Adrenal gland (tissue), 12 donors: ENCODE measurements around the gene NCDN. TPM values are rescaled to one million over a fixed set of nuclear protein-coding genes. Genes with fewer than 3 reads are reported as not detected.
A peak's percentile ranks its signal among the peaks of the same experiment; 100 is the strongest.

ENCODE experiments used
- DNase-seq, 7 donors: peaks; one replicate each; pipeline ENCODE4 v3.0.0-alpha.2; 2019 to 2020
- H3K27ac ChIP-seq, 5 donors: fragments of 200-600 bp; sonication (generic) in 4 of 5; 1 replicate in 3 of 5; 2 replicates in 2 of 5; pipeline versions ENCODE4 v1.5.1 to v1.8.0; 2016 to 2020; ENCODE audit warnings: mild to moderate bottlenecking in 1 of 5
- H3K27me3 ChIP-seq: fragments of 200-600 bp; 2 replicates; pipeline ENCODE4 v1.8.0; 2021
- H3K36me3 ChIP-seq, 2 donors: fragments of 200-600 bp; replicated peaks in 1 of 2; 1 replicate in 1 of 2; 2 replicates in 1 of 2; pipeline versions ENCODE4 v1.5.1 to v1.8.0; 2018 to 2022
- H3K4me1 ChIP-seq, 2 donors: fragments of 200-600 bp; replicated peaks in 1 of 2; 1 replicate in 1 of 2; 2 replicates in 1 of 2; pipeline versions ENCODE4 v1.5.1 to v1.8.0; 2018 to 2021
- H3K4me3 ChIP-seq, 4 donors: fragments of 200-600 bp; sonication (generic) in 3 of 4; one replicate each; pipeline ENCODE4 v1.5.1; 2016 to 2018
- H3K9me3 ChIP-seq, 3 donors: fragments of 200-600 bp; sonication (generic) in 1 of 3; replicated peaks in 1 of 3; 1 replicate in 2 of 3; 2 replicates in 1 of 3; pipeline versions ENCODE4 v1.5.1 to v1.8.0; 2016 to 2021
- POLR2A ChIP-seq, 2 donors: fragments of 450-650 bp; IDR thresholded peaks; one replicate each; pipeline ENCODE4 v1.6.1; 2017; ENCODE audit warnings: antibody characterized with exemption in 2 of 2, mild to moderate bottlenecking in 2 of 2, moderate library complexity in 1 of 2
- WGBS, 4 donors: extraction: QIAGEN DNeasy Blood & Tissue Kit in 2 of 4; methylation state at CpG; one replicate each; pipeline versions ENCODE4 v1.1.5 to v1.1.7; 2013 to 2017; 5-methylcytosine and 5-hydroxymethylcytosine counted together
- intact Hi-C, 2 donors: fragments of 100-400 bp; cut with DNase I; formaldehyde crosslinking; loops; one replicate each; pipeline versions ENCODE4 v1.14.1 to v1.15.0; 2022 to 2023
- polyA plus RNA-seq, 3 donors: library from polyadenylated mRNA; stranded (reverse); fragments of 200-250 nt in 2 of 3; fragments of 350-450 nt in 1 of 3; fragmentation: Illumina TruSeq in 1 of 3; extraction: RNeasy Lipid Tissue Mini Kit (QIAGEN cat#74804) in 1 of 3; gene quantifications; one replicate each; pipeline ENCODE4 v1.2.3, GENCODE V29; 2013 to 2014
- total RNA-seq, 9 donors: library from RNA; depleted of rRNA in 4 of 9; stranded (reverse); fragments of >200 nt in 4 of 9; fragments of 120-200 nt in 1 of 9; fragmentation: NEBNext Ultra II Directional in 1 of 9; extraction: Animal tissue kit (Norgen Biotek cat#: 25700) in 1 of 9; gene quantifications; one replicate each; pipeline versions ENCODE4 v1.1.0 to v1.2.4, GENCODE V29; 2013 to 2023
- TF ChIP-seq, protein P1 (sequence below), 6 experiments: fragments of 450-650 bp in 4 of 6; fragments of 200-600 bp in 2 of 6; sonication (generic) in 1 of 6; IDR thresholded peaks; 1 replicate in 5 of 6; 2 replicates in 1 of 6; pipeline versions ENCODE4 v1.5.1 to v1.8.0; 2016 to 2021; ENCODE audit warnings: antibody characterized with exemption in 6 of 6, mild to moderate bottlenecking in 2 of 6, moderate library complexity in 1 of 6
- donor health status: healthy with polysubstance abuse.
- donor health status: Bipolar disorder and iron deficiency.
- donor health status: DM: yes; HTN: yes; CAD: no.
- donor health status: DM: no; HTN: no; CAD: no.
- donor health status: DM: no; HTN: no; CAD: no.
- donor health status: DM: yes; HTN: yes; CAD: no.

The NCDN gene
- total and polyA plus RNA-seq, 12 donors, result 12.0 to 49.3 (median 38.7) TPM

DNA sequence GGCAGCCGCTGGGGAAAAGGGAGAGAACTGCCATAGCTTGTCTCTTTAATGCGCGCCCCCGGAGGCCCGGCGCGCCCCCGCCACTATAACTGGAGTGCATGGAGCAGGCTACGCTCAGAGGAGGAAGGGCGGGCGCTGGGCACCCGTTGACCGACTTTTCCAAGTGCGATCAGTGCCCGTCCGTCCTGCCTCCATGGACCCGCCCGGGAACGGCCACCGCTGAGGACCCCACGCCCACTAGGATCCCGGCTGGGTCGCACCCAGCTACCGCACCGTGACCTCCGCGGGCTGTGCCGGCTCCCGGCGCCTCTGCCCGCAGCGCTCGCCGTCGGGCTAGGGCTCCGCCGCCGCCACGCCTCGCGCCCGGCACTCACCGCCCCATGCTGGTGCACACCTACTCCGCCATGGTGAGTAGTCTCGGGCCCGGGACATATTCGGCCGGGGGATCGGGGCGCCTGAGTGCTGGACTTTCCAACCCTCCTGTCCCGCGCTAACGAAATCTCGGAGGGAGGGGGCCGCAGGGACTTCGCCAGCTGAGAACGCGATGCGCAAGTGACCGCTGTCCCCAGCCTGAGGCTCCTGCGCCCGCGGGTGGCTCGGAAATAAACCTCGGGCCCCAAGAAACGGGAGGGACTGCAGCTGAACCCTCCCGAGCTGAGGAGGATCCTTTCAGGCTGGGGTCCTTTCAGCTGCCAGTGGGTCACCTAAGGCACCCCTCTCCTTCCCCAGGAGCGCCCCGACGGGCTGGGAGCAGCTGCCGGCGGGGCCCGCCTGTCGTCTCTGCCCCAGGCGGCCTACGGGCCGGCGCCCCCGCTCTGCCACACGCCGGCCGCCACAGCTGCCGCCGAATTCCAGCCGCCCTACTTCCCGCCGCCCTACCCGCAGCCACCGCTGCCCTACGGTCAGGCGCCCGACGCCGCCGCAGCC, 15.9 kb downstream of the NCDN start, which contains the start of gene TFAP2E:
TSS of gene TFAP2E (plus strand) at position 117 of the 927 bp plus-strand sequence. CDS start at position 381, 264 bp downstream.
- WGBS, 4 donors, result 0 to 17% (median 15%) methylated on average over 27 to 94 of the region's 95 CpGs
- TF ChIP-seq POLR2A (IDR thresholded peaks at IDR 0.05), result no peak
- TF ChIP-seq, protein P1, sequence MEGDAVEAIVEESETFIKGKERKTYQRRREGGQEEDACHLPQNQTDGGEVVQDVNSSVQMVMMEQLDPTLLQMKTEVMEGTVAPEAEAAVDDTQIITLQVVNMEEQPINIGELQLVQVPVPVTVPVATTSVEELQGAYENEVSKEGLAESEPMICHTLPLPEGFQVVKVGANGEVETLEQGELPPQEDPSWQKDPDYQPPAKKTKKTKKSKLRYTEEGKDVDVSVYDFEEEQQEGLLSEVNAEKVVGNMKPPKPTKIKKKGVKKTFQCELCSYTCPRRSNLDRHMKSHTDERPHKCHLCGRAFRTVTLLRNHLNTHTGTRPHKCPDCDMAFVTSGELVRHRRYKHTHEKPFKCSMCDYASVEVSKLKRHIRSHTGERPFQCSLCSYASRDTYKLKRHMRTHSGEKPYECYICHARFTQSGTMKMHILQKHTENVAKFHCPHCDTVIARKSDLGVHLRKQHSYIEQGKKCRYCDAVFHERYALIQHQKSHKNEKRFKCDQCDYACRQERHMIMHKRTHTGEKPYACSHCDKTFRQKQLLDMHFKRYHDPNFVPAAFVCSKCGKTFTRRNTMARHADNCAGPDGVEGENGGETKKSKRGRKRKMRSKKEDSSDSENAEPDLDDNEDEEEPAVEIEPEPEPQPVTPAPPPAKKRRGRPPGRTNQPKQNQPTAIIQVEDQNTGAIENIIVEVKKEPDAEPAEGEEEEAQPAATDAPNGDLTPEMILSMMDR (IDR thresholded peaks at IDR 0.05), result peak in 1 of 6 experiments; percentile 3
- intact Hi-C loops, result loop anchor here in 1 of 2 donors (5.0 kb wide), 1 partner anchor 204 kb away; no protein-coding TSS in a partner anchor
- Histone ChIP-seq H3K4me3 (peak within 1 kb of the TSS in 1 of 4 donors; percentile 62), H3K36me3 (no peaks in the 10 kb centered on the region), H3K9me3 (no peaks in the 10 kb centered on the region), H3K27me3 (peaks cover 31% of the 10 kb centered on the region), H3K4me1 (peaks cover 6 to 31% of the 10 kb centered on the region in 2 donors), H3K27ac (no peak within 1 kb of the TSS)
- peak in 3 of 7 donors; percentile 43 to 51 (median 45) for DNase-seq

DNA sequence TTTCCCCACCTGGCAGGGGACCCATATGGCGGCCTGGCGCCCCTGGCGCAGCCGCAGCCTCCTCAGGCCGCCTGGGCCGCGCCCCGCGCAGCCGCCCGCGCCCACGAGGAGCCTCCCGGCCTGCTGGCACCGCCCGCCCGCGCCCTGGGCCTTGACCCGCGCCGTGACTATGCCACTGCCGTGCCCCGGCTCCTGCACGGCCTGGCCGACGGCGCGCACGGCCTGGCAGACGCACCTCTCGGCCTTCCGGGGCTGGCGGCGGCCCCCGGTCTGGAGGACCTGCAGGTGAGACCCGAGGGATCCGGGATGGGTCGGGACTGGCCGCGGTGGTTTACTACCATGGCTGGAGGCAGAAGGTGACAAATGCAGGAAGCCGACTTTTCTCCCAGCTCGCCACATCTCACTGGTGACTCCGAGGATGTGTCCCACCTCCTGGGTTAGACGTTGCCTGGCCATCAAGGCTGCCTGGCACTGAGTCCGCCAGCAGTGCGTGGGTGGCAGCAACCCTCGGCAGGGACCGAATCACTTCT, 16.6 kb downstream of the NCDN start:
- 57 to 73% (median 64%) methylated on average over 10 to 48 of the region's 48 CpGs; no CpG with 5 or more reads in 1 of the 4 donors for WGBS, 4 donors
- Histone ChIP-seq H3K4me3 (no peak overlapping the region), H3K4me1 (peaks cover 6 to 28% of the 10 kb centered on the region in 2 donors), H3K27me3 (peaks cover 31% of the 10 kb centered on the region), H3K9me3 (no peaks in the 10 kb centered on the region), H3K27ac (no peak overlapping the region), H3K36me3 (no peaks in the 10 kb centered on the region)
- intact Hi-C loops, result loop anchor here in 1 of 2 donors (5.0 kb wide), 1 partner anchor 203 kb away; no protein-coding TSS in a partner anchor
- DNase-seq, result no peak
- no peak for TF ChIP-seq POLR2A (IDR thresholded peaks at IDR 0.05)
- TF ChIP-seq, protein P1 (IDR thresholded peaks at IDR 0.05), result no peak

DNA sequence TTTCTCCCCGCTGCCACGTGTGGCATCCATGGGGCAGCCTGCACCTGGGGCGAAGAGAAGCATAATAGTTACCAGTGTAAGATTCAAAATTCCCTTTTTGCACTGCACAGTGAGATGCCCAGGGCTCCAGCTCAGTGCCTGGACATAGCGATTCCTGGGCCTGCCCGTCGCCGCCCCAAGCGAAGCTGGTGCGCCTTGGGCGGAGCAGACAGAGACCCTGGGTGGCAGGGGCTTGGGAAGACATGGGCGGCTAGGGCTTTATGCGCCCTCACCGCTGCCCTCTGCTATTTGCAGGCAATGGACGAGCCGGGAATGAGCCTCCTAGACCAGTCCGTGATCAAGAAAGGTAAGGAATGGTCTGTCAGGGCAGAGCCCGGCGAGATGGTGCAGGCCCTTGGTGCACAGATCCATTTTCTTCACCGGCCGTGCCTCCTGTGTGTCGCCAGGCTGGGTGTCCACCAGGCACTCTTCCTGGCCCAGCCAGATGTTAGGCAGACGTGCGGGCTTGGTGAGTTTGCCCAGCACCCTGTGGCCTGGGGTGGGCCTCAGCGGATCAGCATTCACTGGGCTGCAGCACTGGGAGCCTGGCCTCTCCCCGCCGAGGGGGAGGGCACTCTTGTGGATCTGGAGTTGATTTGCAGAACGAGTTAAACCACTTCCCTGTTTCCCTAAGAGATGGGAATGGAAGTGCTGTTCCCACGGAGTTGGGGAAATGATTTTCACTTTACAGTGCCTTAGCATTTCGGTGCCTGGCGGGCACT, 17.2 kb downstream of the NCDN start:
- Histone ChIP-seq H3K4me1 (peaks cover 6 to 21% of the 10 kb centered on the region in 2 donors), H3K27ac (no peak overlapping the region), H3K27me3 (peaks cover 31% of the 10 kb centered on the region), H3K36me3 (no peaks in the 10 kb centered on the region), H3K9me3 (no peaks in the 10 kb centered on the region), H3K4me3 (no peak overlapping the region)
- 83 to 90% (median 90%) methylated on average over 16 to 30 of the region's 30 CpGs for WGBS, 4 donors
- no peak for TF ChIP-seq POLR2A (IDR thresholded peaks at IDR 0.05)
- TF ChIP-seq, protein P1 (IDR thresholded peaks at IDR 0.05), result no peak
- intact Hi-C loops, result loop anchor here in 1 of 2 donors (5.0 kb wide), 1 partner anchor 202 kb away; no protein-coding TSS in a partner anchor
- no peak for DNase-seq
